Retinal pigment epithelial cell (primary cell): ENCODE measurements around the gene RTCB.
"Not testable (repeated sequence)": the region's sequence is repeated elsewhere in the genome, so short reads cannot be mapped to it uniquely, and the experiment has no call there.

Experiments
- DNase-seq: peaks from one replicate; pipeline ENCODE4 v3.0.0-alpha.2; 2010; ENCODE audit warnings: low read depth
- H3K4me3 ChIP-seq: 2 replicates; pipeline ENCODE4 v1.5.1; 2011; ENCODE audit warnings: mild to moderate bottlenecking, low read length, control low read depth, moderate library complexity
- TF ChIP-seq, protein P1 (sequence below): conservative IDR thresholded peaks from 2 replicates; pipeline ENCODE4 v1.5.1; 2011; ENCODE audit warnings: low read depth, low read length, control low read depth, inconsistent platforms

Gene RTCB

DNA sequence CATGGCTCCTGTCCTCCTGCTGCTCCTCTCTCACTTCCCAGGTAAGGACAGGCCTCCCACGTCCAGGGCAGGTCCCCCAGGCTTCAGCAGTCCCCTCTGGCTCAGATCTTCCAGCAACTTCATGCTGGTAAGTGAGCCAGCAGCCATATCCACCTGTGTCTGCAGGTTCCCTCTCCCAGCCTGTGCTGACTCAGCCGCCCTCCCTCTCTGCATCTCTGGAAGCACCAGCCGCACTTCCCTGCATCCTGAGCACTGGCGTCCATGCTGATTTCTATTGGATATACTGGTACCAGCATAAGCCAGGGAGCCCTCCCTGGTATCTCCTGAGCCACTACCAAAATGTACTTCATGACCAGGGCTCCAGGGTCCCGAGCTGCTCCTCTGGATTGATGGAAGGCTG lies 35.4 kb downstream of the RTCB start:
- no peak overlapping the region for H3K4me3 ChIP-seq
- no peak for DNase-seq
- TF ChIP-seq, protein P1, sequence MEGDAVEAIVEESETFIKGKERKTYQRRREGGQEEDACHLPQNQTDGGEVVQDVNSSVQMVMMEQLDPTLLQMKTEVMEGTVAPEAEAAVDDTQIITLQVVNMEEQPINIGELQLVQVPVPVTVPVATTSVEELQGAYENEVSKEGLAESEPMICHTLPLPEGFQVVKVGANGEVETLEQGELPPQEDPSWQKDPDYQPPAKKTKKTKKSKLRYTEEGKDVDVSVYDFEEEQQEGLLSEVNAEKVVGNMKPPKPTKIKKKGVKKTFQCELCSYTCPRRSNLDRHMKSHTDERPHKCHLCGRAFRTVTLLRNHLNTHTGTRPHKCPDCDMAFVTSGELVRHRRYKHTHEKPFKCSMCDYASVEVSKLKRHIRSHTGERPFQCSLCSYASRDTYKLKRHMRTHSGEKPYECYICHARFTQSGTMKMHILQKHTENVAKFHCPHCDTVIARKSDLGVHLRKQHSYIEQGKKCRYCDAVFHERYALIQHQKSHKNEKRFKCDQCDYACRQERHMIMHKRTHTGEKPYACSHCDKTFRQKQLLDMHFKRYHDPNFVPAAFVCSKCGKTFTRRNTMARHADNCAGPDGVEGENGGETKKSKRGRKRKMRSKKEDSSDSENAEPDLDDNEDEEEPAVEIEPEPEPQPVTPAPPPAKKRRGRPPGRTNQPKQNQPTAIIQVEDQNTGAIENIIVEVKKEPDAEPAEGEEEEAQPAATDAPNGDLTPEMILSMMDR = no peak

DNA sequence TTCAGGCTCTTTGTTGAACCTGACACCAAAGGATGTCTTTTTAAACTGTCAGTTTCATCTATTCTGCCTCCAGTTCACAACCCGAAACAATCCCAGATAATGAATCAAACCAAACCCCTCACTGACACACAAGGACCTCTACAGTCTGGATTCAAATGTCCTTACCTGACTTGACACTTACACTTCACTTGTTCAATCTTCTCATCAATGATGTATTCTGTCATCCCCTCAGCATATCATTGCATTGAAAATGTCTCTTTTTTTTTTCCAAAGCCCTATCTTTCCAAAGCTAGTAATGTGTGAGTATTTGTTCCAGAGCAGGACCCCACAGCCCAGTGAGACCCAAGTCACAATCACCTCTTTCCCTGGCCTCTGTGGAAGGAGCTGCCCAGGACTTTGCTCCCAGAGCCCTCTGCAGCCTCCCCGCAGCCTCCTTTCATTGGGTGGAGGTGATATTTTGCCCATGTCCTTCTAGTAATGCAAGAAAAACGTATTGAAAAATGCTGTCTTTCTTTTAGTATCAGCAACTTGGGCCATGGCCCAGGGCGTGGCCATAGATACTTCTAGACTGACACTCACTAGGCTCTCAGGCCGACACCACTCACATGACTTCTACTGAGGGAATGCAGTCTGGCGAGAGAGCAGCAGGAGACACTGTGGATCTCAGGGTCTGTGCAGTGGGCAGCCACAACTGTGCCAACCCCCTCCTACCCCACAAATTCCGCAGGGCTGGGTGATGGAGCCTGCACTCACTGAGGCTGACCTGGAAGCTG lies 36.2 kb downstream of the RTCB start:
- DNase-seq = no peak
- TF ChIP-seq, protein P1 = no peak
- no peak overlapping the region for H3K4me3 ChIP-seq

DNA sequence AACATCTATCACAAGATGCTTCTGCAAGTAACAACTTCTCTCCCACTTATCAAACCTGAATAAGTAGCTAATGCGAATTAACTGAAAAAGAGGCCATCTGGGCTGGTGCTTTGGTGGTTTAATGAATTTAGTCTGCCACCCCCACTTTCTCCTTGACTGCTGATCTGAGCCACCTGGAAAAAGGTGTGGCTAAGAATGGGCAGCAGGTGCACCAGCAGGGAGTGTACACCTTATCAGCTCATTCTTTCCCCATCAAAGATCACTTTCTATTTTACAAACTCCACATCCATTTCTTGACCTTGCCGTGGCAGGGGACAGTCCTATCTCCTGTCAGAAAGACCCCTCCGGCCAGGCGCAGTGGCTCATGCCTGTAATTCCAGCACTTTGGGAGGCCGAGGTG lies 47.8 kb downstream of the RTCB start:
- no peak for DNase-seq
- no peak overlapping the region for H3K4me3 ChIP-seq
- TF ChIP-seq, protein P1 = no peak

DNA sequence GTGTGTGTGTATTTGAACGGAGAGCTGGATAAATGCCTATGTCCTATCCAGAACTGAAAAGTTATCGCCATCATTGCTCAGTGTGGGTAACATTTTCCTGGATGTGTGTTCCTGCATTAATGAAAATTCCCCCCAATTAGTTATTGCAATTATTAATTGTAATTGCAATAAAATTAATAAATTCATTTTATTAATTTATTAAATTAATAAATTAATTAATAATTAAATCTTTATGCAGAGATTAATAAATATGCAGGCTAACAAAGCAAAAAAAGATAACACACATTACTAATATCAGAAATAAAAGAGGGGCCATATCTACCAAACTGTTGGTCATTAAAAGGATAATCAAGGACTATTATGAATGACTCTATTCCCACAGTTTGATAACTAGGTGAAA lies 50.8 kb downstream of the RTCB start:
- TF ChIP-seq, protein P1 = no peak
- DNase-seq = no peak
- no peak overlapping the region for H3K4me3 ChIP-seq

DNA sequence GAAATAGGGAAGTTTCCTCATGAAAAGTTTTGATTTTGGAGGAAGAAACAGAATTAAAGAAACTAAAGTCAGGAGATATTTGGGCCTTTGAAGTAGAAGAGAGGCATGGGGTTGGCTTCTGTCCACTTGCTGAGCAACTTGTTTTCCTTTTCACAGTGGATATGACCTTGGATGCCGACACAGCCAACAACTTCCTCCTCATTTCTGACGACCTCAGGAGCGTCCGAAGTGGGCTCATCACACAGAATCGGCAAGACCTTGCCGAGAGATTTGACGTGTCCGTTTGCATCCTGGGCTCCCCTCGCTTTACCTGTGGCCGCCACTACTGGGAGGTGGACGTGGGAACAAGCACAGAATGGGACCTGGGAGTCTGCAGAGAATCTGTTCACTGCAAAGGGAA lies 52.0 kb downstream of the RTCB start:
- not testable (repeated sequence) for H3K4me3 ChIP-seq, DNase-seq

DNA sequence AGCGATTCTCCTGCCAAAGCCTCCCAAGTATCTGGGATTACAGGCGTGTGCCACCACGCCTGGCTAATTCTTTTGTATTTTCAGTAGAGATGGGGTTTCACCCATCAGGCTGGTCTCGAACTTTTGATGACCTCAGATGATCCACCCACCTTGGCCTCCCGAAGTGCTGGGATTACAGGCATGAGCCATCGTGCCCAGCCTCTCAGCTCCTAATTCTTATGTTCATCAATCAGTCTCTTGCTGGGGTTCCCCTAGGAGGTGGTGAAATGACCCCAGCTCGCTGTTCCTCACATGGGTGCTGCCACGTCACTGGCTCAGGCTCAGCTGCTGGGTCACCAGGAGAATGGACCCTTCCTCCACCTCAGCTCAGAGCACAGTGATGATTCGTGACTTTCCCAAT lies 54.5 kb downstream of the RTCB start, which contains the start of gene RFPL3:
TSS of gene RFPL3 (plus strand) at position 301 of the 400 bp plus-strand sequence. CDS start 205 bp downstream, outside the sequence.
- DNase-seq, H3K4me3 ChIP-seq: not testable (repeated sequence)

DNA sequence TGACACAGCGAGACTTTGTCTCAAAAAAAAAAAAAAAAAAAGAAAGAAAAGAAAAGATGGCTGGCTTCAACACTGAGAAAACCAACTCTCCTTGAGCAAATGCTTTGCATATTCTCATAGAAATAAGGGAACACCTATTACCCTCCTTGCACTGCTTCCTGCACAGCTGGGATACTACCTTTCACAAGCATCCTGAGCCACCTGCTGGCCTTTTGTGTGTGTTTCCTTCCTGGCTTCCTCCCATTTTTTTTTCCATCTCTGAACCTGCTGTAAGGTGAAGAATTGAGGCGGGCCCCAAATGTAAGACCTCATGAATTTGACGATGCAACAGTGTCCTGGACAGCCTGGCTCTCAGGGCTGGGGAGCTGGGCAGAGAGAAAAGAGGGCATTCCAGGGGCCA lies 56.3 kb downstream of the RTCB start:
- H3K4me3 ChIP-seq = no peak overlapping the region
- DNase-seq = no peak
- TF ChIP-seq, protein P1 = peak; percentile 23
